Right lobe of liver (tissue), 6 donors: ENCODE data around the gene YAP1. TPM values are rescaled to one million over a fixed set of nuclear protein-coding genes. Genes with fewer than 3 reads are reported as not detected.

Experiments used
- ATAC-seq, 4 donors: fragments of 200-7000 bp; cut with Tn5 transposase; one replicate each; pipeline ENCODE4 v1.9.1; 2020; ENCODE audit warnings: mild to moderate bottlenecking in 4 of 4, moderate library complexity in 4 of 4
- DNase-seq, 3 donors: peaks; one replicate each; pipeline ENCODE4 v3.0.0-alpha.2; 2020
- H3K27ac ChIP-seq, 3 donors: fragments of 200-600 bp; one replicate each; pipeline ENCODE4 v1.8.0; 2022
- H3K27me3 ChIP-seq, 2 donors: fragments of 200-600 bp; one replicate each; pipeline ENCODE4 v1.8.0; 2022
- H3K36me3 ChIP-seq, 4 donors: fragments of 200-600 bp; sonication (generic) in 1 of 4; one replicate each; pipeline versions ENCODE4 v1.5.1 to v1.8.0; 2017 to 2022; ENCODE audit warnings: control low read depth in 1 of 4
- H3K4me1 ChIP-seq, 4 donors: fragments of 200-600 bp; sonication (generic) in 1 of 4; one replicate each; pipeline versions ENCODE4 v1.5.1 to v1.8.0; 2017 to 2022; ENCODE audit warnings: control low read depth in 1 of 4
- H3K4me3 ChIP-seq, 3 donors: fragments of 200-600 bp; one replicate each; pipeline ENCODE4 v1.8.0; 2022
- H3K9me3 ChIP-seq, 4 donors: fragments of 200-600 bp; sonication (generic) in 1 of 4; one replicate each; pipeline versions ENCODE4 v1.5.1 to v1.8.0; 2017 to 2022; ENCODE audit warnings: control low read depth in 1 of 4
- CTCF ChIP-seq, 4 donors: fragments of 200-600 bp in 3 of 4; fragments of 450-650 bp in 1 of 4; IDR thresholded peaks; one replicate each; pipeline versions ENCODE4 v1.5.1 to v1.8.0; 2016 to 2022; ENCODE audit warnings: antibody characterized with exemption in 4 of 4, mild to moderate bottlenecking in 2 of 4
- POLR2A ChIP-seq: fragments of 450-650 bp; IDR thresholded peaks from one replicate; pipeline ENCODE4 v1.6.1; 2017; ENCODE audit warnings: antibody characterized with exemption, mild to moderate bottlenecking
- whole genome bisulfite sequencing: methylation state at CpG from one replicate; pipeline ENCODE4 v1.1.6; 2018; ENCODE audit warnings: low coverage, low lambda C conversion rate; ENCODE audit not compliant: insufficient coverage; ENCODE audit errors: missing lambda C conversion rate; 5-methylcytosine and 5-hydroxymethylcytosine counted together
- intact Hi-C, 2 donors: fragments of 100-400 bp; cut with DNase I; formaldehyde crosslinking; loops; one replicate each; pipeline versions ENCODE4 v1.11.2 to v1.14.1; 2022
- total RNA-seq, 6 experiments: library from RNA; depleted of rRNA in 2 of 6; stranded (reverse); fragments of >200 nt in 2 of 6; fragmentation: NEBNext Ultra II Directional in 3 of 6; extraction: Animal tissue kit (Norgen Biotek cat#: 25700) in 3 of 6; gene quantifications; one replicate each; pipeline versions ENCODE4 v1.1.0 to v1.2.4, GENCODE V29; 2016 to 2023
- donor health status: DM: no; HTN: yes; CAD: no.
- donor health status: DM: no; HTN: no; CAD: no.
- donor health status: DM: no; HTN: no; CAD: no.
- donor health status: DM: no; HTN: yes; CAD: no.
- donor health status: DM: no; HTN: yes; CAD: no.

Gene YAP1
- total RNA-seq, 6 experiments from 2014 or later = 17.9 to 60.5 (median 36.3) TPM

- Histone ChIP-seq H3K4me1 (no peaks in the 10 kb centered on the region), H3K4me3 (no peak overlapping the region), H3K27me3 (no peaks in the 10 kb centered on the region), H3K9me3 (no peaks in the 10 kb centered on the region), H3K36me3 (peaks cover 0 to 14% (median 0%) of the 10 kb centered on the region in 4 donors), H3K27ac (no peak overlapping the region)
- intact Hi-C loops = no loop called here
- DNase-seq (no peak), ATAC-seq (no peak)
- no peak for TF ChIP-seq POLR2A
- no peak for TF ChIP-seq CTCF (IDR thresholded peaks at IDR 0.05)
- WGBS = 88% methylated on average over 3 of the region's 4 CpGs
These were observed 115.7 kb downstream of the YAP1 start for GRCh38 chr11:102225689-102226568.

GRCh38 chr11:102226702-102227490 is 116.6 kb downstream of the YAP1 start:
- TF ChIP-seq POLR2A (no peak), CTCF (IDR thresholded peaks at IDR 0.05) (no peak)
- peaks cover 0 to 14% (median 0%) of the 10 kb centered on the region in 4 donors for H3K36me3 ChIP-seq
- no peak overlapping the region for H3K27ac ChIP-seq
- 75% methylated on average over 9 of the region's 9 CpGs for WGBS
- no peak for ATAC-seq
- H3K27me3 ChIP-seq = no peaks in the 10 kb centered on the region
- no peaks in the 10 kb centered on the region for H3K4me1 ChIP-seq
- no peak overlapping the region for H3K4me3 ChIP-seq
- DNase-seq = no peak
- intact Hi-C loops = no loop called here
- no peaks in the 10 kb centered on the region for H3K9me3 ChIP-seq

- TF ChIP-seq POLR2A (no peak), CTCF (IDR thresholded peaks at IDR 0.05) (no peak)
These were observed 119.4 kb downstream of the YAP1 start for GRCh38 chr11:102229510-102230123.

GRCh38 chr11:102230186-102230585 is 119.9 kb downstream of the YAP1 start:
- H3K4me3 ChIP-seq = no peak overlapping the region
- peaks cover 0 to 14% (median 0%) of the 10 kb centered on the region in 4 donors for H3K36me3 ChIP-seq
- no peak for TF ChIP-seq POLR2A
- no peak for TF ChIP-seq CTCF (IDR thresholded peaks at IDR 0.05)
- no peak for ATAC-seq
- no peaks in the 10 kb centered on the region for H3K27me3 ChIP-seq
- no peaks in the 10 kb centered on the region for H3K4me1 ChIP-seq
- no peaks in the 10 kb centered on the region for H3K9me3 ChIP-seq
- no peak overlapping the region for H3K27ac ChIP-seq
- intact Hi-C loops = no loop called here
- DNase-seq = no peak

More at GRCh38 chr11:102229510-102230123, 119.4 kb downstream of the YAP1 start:
- Histone ChIP-seq H3K9me3 (no peaks in the 10 kb centered on the region), H3K27me3 (no peaks in the 10 kb centered on the region), H3K27ac (no peak overlapping the region), H3K4me3 (no peak overlapping the region), H3K36me3 (peaks cover 0 to 14% (median 0%) of the 10 kb centered on the region in 4 donors), H3K4me1 (no peaks in the 10 kb centered on the region)
- DNase-seq (no peak), ATAC-seq (peak in 2 of 4 donors; percentile 21 to 38)
- intact Hi-C loops = no loop called here
- WGBS = 62% methylated on average over 4 of the region's 4 CpGs
